Left cardiac atrium (tissue), 4 donors: ENCODE results near the gene ELOB. TPM values are rescaled to one million over a fixed set of nuclear protein-coding genes. Genes with fewer than 3 reads are reported as not detected.

Experiments
- ATAC-seq, 2 donors: fragments of 200-7000 bp; cut with Tn5 transposase; one replicate each; pipeline ENCODE4 v1.9.1; 2020; ENCODE audit warnings: mild to moderate bottlenecking in 2 of 2, moderate library complexity in 2 of 2
- DNase-seq: peaks from one replicate; pipeline ENCODE4 v3.0.0-alpha.2; 2020
- intact Hi-C, 2 donors: fragments of 100-400 bp; cut with DNase I; formaldehyde crosslinking; loops; one replicate each; pipeline versions ENCODE4 v1.14.1 to v1.15.1; 2022 to 2023
- total RNA-seq, 2 donors: library from RNA; stranded (reverse); fragmentation: NEBNext Ultra II Directional; extraction: Animal tissue kit (Norgen Biotek cat#: 25700); gene quantifications; one replicate each; pipeline ENCODE4 v1.2.1, GENCODE V29; 2021
- donor health status: DM: no; HTN: yes; CAD: no.
- donor health status: DM: no; HTN: yes; CAD: no; lungs with severe emphysema.
- donor health status: DM: yes; HTN: yes; CAD: no.
- donor health status: Dilated cardiomyopathy.

ELOB gene
- total RNA-seq, 2 donors from 2014 or later = 262 to 270 TPM

- peak; percentile 13 for DNase-seq
- ATAC-seq = no peak
- intact Hi-C loops = no loop called here
Measured at GRCh38 chr16:2773188-2773968, 3.7 kb downstream of the ELOB start.

DNA sequence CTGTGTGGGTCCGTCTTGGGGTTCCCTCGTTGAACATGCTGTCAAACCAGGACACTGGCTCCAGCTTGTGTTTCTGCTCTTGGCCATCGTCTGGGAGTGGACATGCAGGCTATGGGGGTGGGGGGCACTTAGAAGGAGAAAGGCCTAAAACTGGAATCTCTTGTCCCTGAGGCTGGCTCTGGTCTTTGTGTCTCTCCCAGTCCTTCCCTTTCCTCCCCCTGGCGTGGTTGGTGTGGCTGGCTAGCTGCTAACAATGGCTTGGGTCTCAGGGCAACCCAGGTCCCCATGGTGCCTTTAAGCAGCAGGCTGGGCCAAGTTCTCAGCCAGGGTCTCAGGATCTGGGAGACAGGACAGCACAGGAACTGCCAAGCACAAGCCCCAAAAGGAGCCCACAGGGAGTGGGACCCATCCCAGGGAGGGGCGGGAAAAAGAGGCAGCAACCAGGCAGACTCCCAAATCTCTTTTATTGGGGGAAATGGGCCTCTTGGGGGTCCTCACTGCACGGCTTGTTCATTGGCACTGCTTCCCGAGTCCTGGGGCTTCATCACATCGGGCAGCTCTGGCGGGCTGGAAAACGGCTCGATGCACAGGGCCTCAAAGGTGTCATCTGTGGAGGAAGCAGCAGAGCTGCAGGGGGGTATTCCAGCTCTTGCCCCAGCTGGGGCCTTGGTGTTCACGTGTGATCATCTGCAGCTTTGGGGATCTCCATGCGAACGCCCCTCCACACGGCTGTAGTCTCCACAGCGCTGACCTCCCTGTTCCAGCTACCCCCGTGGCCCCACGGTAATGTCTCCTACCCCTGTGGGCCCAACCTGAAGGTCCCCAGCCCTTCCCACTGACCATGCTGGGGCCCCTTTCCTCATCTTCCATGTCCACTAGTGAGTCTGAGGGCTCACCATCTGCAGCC lies 5.3 kb downstream of the ELOB start:
- ATAC-seq = no peak
- intact Hi-C loops = no loop called here
- peak; percentile 19 for DNase-seq

DNA sequence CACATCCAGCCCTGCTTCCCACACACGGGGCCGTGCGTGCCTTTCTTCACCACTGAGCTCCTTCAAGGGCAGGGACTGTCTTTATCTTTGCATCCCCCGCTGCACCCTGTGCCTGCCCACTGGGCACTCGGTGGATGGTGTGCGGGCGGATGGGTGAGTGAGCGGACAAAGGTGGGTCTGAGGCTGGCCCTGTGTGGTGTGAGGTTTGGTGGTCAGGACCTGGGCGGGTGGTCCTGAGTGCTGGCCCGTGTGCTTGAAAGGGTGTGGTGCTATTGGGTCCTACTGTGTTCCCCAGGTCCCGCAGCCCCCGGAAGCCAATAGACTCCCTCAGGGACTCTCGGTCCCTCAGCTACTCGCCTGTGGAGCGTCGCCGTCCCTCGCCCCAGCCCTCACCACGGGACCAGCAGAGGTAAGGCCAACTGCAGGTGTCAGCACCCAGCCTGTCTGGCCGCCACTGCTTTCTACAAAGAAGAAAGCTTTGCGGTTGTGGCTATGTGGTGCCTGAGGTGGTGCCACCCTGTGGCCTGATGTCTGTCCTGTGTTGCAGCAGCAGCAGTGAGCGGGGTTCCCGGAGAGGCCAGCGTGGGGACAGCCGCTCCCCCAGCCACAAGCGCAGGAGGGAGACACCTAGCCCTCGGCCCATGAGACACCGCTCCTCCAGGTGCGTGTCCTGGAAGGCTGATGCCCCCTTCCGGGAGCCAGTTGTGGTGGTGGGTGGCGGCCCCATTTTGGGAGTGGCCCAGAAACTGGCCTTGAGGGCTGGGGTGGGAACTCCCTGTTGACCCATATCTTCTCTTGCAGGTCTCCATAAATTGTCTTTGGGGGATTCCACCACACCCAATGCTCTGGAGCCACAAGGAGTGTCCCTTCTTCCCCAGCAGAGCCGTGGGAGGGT lies 6.8 kb downstream of the ELOB start:
- DNase-seq (peak; percentile 32), ATAC-seq (no peak)
- intact Hi-C loops = no loop called here

DNA sequence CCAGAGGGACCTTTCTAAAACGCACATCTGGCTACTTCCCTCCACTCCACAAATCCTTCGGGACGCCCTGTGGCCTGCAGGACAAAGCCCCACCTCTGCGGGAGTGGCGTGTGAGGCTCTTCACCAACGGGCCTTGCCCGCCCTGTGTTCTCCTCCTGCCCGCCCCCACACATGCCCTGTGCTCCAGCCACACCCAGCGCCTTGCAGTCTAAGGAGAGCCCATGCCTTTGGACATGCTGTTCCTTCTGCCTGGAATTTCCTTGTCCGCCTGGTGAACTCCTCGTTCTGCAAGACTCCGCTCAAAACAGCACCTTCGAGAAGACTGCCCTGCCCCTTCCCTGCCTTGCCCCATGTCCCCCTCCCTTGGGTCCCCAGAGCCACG lies 7.4 kb downstream of the ELOB start:
- peak; percentile 18 to 47 for ATAC-seq

GRCh38 chr16:2769100-2769529 lies 8.0 kb downstream of the ELOB start:
- DNase-seq (peak; percentile 20), ATAC-seq (no peak)

More for the DNA sequence above, 7.4 kb downstream of the ELOB start:
- peak; percentile 27 for DNase-seq
- intact Hi-C loops = no loop called here

GRCh38 chr16:2768403-2769089 lies 8.5 kb downstream of the ELOB start:
- peak in 1 of 2 donors; percentile 27 for ATAC-seq
- peak; percentile 27 for DNase-seq
- intact Hi-C loops = no loop called here

More at GRCh38 chr16:2769100-2769529, 8.0 kb downstream of the ELOB start:
- intact Hi-C loops = no loop called here

GRCh38 chr16:2767891-2768290 lies 9.2 kb downstream of the ELOB start:
- intact Hi-C loops = no loop called here

GRCh38 chr16:2767140-2767731 lies 9.8 kb downstream of the ELOB start:
- intact Hi-C loops = no loop called here
- DNase-seq = peak; percentile 24
- ATAC-seq = no peak

More at GRCh38 chr16:2767891-2768290, 9.2 kb downstream of the ELOB start:
- DNase-seq (peak; percentile 11), ATAC-seq (no peak)

- ATAC-seq (no peak), DNase-seq (peak; percentile 29)
- intact Hi-C loops = no loop called here
Measured at GRCh38 chr16:2766430-2767139, 10.5 kb downstream of the ELOB start.

DNA sequence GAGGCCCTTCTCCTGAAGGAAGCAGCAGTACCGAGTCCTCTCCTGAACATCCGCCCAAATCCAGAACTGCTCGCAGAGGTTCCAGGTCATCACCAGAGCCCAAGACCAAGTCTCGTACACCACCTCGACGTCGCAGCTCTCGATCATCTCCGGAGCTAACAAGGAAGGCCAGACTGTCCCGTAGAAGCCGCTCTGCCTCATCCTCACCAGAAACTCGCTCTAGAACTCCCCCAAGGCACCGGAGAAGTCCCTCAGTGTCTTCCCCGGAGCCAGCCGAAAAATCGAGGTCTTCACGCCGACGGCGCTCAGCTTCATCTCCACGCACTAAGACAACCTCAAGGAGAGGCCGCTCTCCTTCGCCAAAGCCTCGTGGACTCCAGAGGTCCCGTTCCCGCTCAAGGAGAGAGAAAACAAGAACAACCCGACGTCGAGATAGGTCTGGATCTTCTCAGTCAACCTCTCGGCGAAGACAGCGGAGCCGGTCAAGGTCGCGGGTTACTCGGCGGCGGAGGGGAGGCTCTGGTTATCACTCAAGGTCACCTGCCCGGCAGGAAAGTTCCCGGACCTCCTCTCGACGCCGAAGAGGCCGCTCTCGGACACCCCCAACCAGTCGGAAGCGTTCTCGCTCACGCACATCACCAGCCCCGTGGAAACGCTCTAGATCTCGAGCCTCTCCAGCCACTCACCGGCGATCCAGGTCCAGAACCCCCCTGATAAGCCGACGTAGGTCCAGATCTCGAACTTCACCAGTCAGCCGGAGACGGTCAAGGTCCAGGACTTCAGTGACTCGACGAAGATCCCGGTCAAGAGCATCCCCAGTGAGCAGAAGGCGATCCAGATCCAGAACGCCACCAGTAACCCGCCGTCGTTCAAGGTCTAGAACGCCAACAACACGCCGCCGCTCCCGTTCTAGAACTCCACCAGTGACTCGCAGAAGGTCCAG lies 11.3 kb downstream of the ELOB start:
- ATAC-seq (no peak), DNase-seq (no peak)
- intact Hi-C loops = no loop called here

DNA sequence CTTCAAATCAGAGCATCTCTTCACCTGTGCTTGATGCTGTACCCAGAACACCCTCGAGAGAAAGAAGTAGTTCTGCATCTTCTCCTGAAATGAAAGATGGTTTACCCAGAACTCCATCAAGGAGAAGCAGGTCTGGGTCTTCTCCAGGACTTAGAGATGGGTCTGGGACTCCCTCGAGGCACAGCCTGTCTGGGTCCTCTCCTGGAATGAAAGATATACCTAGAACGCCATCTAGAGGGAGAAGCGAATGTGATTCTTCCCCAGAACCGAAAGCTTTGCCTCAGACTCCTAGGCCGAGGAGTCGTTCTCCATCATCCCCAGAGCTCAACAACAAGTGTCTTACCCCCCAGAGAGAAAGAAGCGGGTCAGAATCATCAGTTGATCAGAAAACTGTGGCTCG lies 12.4 kb downstream of the ELOB start:
- ATAC-seq = no peak
- intact Hi-C loops = no loop called here
- no peak for DNase-seq

- no peak for DNase-seq
- intact Hi-C loops = no loop called here
- ATAC-seq = no peak
Measured at GRCh38 chr16:2763173-2763572, 13.9 kb downstream of the ELOB start.

DNA sequence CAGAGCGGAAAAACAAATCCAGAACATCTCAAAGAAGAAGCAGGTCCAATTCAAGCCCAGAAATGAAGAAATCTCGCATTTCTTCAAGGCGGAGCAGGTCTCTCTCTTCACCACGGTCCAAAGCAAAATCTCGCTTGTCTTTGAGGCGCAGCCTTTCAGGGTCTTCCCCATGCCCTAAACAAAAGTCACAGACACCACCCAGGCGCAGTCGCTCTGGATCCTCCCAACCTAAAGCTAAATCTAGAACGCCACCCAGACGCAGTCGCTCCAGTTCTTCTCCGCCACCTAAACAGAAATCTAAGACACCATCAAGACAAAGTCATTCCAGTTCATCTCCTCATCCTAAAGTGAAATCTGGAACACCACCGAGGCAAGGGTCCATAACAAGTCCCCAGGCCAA lies 14.4 kb downstream of the ELOB start:
- ATAC-seq = no peak
- intact Hi-C loops = no loop called here
- DNase-seq = no peak

GRCh38 chr16:2761886-2762583 lies 15.0 kb downstream of the ELOB start:
- intact Hi-C loops = no loop called here
- ATAC-seq = no peak
- DNase-seq = no peak

- no peak for ATAC-seq
- intact Hi-C loops = no loop called here
- no peak for DNase-seq
Measured at GRCh38 chr16:2761472-2761871, 15.6 kb downstream of the ELOB start.

GRCh38 chr16:2757344-2757743 lies 19.7 kb downstream of the ELOB start:
- DNase-seq (peak; percentile 7), ATAC-seq (no peak)
- intact Hi-C loops = no loop called here
